Upper lobe of left lung (tissue), 6 donors: ENCODE measurements around the gene ITPRIPL1. TPM values are rescaled to one million over a fixed set of nuclear protein-coding genes. Genes with fewer than 3 reads are reported as not detected.
A peak's percentile ranks its signal among the peaks of the same experiment; 100 is the strongest.

Experiments
- ATAC-seq, 2 donors: fragments of 200-7000 bp; cut with Tn5 transposase; one replicate each; pipeline ENCODE4 v1.9.1; 2022; ENCODE audit warnings: mild to moderate bottlenecking in 2 of 2, moderate library complexity in 2 of 2; ENCODE audit not compliant: low FRiP score in 2 of 2
- DNase-seq, 2 donors: peaks; one replicate each; pipeline ENCODE4 v3.0.0-alpha.2; 2019 to 2020
- H3K27ac ChIP-seq, 4 donors: fragments of 200-600 bp; sonication (generic); one replicate each; pipeline ENCODE4 v1.5.1; 2016 to 2019
- H3K27me3 ChIP-seq, 4 donors: fragments of 200-600 bp; sonication (generic); one replicate each; pipeline ENCODE4 v1.5.1; 2017 to 2019
- H3K36me3 ChIP-seq, 4 donors: fragments of 200-600 bp; sonication (generic); one replicate each; pipeline ENCODE4 v1.5.1; 2016 to 2019
- H3K4me1 ChIP-seq, 4 donors: fragments of 200-600 bp; sonication (generic); one replicate each; pipeline ENCODE4 v1.5.1; 2018 to 2019
- H3K4me3 ChIP-seq, 4 donors: fragments of 200-600 bp; sonication (generic); one replicate each; pipeline ENCODE4 v1.5.1; 2017 to 2019; ENCODE audit warnings: mild to moderate bottlenecking in 2 of 4, moderate library complexity in 1 of 4
- H3K9me3 ChIP-seq, 4 donors: fragments of 200-600 bp; sonication (generic); one replicate each; pipeline ENCODE4 v1.5.1; 2018 to 2019
- EP300 ChIP-seq, 4 donors: sonication (generic); formaldehyde crosslinking; IDR thresholded peaks; one replicate each; pipeline ENCODE4 v1.5.1; 2017; ENCODE audit warnings: antibody characterized with exemption in 4 of 4, control low read depth in 2 of 4
- POLR2A ChIP-seq, 4 donors: fragments of 450-650 bp; IDR thresholded peaks; one replicate each; pipeline ENCODE4 v1.5.1; 2016 to 2017; ENCODE audit warnings: antibody characterized with exemption in 4 of 4, mild to moderate bottlenecking in 2 of 4
- POLR2AphosphoS5 ChIP-seq, 2 donors: sonication (generic); formaldehyde crosslinking; IDR thresholded peaks; one replicate each; pipeline ENCODE4 v1.5.1; 2017; ENCODE audit warnings: antibody characterized with exemption in 2 of 2
- WGBS, 2 donors: methylation state at CpG; one replicate each; pipeline ENCODE4 v1.1.5; 2017 to 2018; 5-methylcytosine and 5-hydroxymethylcytosine counted together
- total RNA-seq, 6 donors: library from RNA; depleted of rRNA in 4 of 6; stranded (reverse); fragments of >200 nt in 4 of 6; gene quantifications; one replicate each; pipeline versions ENCODE4 v1.1.0 to v1.2.1, GENCODE V29; 2016 to 2021
- TF ChIP-seq, protein P1 (sequence below), 6 experiments: fragments of 450-650 bp in 4 of 6; fragments of 200-600 bp in 2 of 6; sonication (generic) in 2 of 6; IDR thresholded peaks; one replicate each; pipeline ENCODE4 v1.5.1; 2016 to 2019; ENCODE audit warnings: antibody characterized with exemption in 6 of 6
- donor health status: DM: no; HTN: no; CAD: no; lungs with moderate emphysema.
- donor health status: DM: no; HTN: yes; CAD: no; lungs with severe emphysema.

Gene ITPRIPL1
- total RNA-seq, 6 donors from 2014 or later = 0.57 to 5.5 (median 1.9) TPM

DNA sequence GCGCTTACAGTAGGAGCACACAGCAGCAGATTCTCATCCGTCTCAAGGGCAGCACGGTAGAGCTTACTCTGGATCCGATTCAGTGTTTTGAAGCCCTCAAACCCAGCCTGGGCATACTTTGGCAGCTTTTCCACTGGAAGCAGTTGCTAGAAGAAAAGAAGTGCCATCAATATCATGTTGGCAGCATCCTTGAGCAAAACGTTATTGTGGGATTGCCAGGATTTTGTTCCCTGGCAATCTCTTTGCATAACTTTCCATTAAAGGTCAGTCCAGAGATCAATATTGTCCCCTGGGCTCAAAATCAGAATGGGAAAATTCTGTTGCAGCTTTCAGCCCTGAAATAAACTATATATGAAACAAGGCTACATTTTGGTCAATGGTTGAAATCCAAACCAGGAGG, 28.2 kb upstream of the ITPRIPL1 start:
- Histone ChIP-seq H3K9me3 (no peaks in the 10 kb centered on the region), H3K4me1 (no peaks in the 10 kb centered on the region), H3K36me3 (peaks cover 65 to 100% (median 99%) of the 10 kb centered on the region in 4 donors), H3K27ac (no peak overlapping the region), H3K27me3 (no peaks in the 10 kb centered on the region), H3K4me3 (no peak overlapping the region)
- no peak for TF ChIP-seq EP300 (IDR thresholded peaks at IDR 0.05)
- TF ChIP-seq, protein P1, sequence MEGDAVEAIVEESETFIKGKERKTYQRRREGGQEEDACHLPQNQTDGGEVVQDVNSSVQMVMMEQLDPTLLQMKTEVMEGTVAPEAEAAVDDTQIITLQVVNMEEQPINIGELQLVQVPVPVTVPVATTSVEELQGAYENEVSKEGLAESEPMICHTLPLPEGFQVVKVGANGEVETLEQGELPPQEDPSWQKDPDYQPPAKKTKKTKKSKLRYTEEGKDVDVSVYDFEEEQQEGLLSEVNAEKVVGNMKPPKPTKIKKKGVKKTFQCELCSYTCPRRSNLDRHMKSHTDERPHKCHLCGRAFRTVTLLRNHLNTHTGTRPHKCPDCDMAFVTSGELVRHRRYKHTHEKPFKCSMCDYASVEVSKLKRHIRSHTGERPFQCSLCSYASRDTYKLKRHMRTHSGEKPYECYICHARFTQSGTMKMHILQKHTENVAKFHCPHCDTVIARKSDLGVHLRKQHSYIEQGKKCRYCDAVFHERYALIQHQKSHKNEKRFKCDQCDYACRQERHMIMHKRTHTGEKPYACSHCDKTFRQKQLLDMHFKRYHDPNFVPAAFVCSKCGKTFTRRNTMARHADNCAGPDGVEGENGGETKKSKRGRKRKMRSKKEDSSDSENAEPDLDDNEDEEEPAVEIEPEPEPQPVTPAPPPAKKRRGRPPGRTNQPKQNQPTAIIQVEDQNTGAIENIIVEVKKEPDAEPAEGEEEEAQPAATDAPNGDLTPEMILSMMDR (IDR thresholded peaks at IDR 0.05) = no peak
- no peak for DNase-seq
- ATAC-seq = no peak
- 89 to 92% methylated on average over 5 of the region's 5 CpGs for WGBS, 2 donors

DNA sequence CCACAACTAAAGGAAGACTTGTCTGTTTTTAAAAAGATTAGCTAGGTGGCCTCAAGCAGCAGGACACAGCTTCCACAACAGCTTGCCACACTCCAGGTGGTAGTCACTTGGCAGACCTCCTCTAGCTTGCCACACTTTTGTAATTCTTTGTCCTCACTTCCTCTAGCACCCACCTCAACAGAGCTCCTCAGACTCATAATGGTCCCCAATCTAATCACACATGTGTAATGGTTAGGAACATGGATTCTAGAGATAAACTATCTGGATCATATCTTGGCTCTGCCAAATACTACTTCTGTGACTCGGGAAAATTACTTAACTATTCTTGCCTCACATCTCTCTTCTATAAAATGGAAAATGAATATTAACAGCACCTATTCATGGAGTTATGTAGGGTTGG, 23.3 kb upstream of the ITPRIPL1 start:
- no peaks in the 10 kb centered on the region for H3K9me3 ChIP-seq
- peaks cover 12 to 22% (median 14%) of the 10 kb centered on the region in 4 donors for H3K4me1 ChIP-seq
- no peak for TF ChIP-seq POLR2AphosphoS5 (IDR thresholded peaks at IDR 0.05)
- TF ChIP-seq, protein P1 (IDR thresholded peaks at IDR 0.05) = no peak
- no peak for TF ChIP-seq POLR2A (IDR thresholded peaks at IDR 0.05)
- no peak for TF ChIP-seq EP300 (IDR thresholded peaks at IDR 0.05)
- ATAC-seq (no peak), DNase-seq (no peak)
- peaks cover 56 to 76% (median 67%) of the 10 kb centered on the region in 4 donors for H3K36me3 ChIP-seq
- H3K27ac ChIP-seq = no peak overlapping the region
- WGBS, 2 donors = 70 to 80% methylated on average over 1 of the region's 1 CpG
- H3K4me3 ChIP-seq = no peak overlapping the region
- no peaks in the 10 kb centered on the region for H3K27me3 ChIP-seq

DNA sequence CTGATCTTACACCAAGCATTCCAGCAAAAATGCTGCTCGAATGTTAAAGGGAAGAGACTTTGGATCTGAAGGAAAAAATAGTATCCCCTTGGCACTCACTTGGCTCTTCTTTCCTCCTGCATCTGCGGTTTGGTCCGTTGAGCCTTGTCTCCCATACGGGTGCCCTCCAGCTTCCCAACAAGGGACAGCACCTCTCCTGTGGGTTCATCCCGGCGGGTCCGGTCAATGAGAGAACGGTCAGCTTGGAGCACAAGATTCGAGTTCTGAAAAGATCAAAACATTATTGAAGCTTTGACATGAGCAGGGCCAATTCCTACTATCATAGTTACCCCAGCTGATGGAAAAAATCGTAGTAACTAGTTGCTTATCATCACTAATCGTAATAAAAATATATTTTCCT, 20.5 kb upstream of the ITPRIPL1 start:
- H3K4me3 ChIP-seq = peak overlapping the region; percentile 69 to 90 (median 79)
- TF ChIP-seq POLR2A (IDR thresholded peaks at IDR 0.05) = no peak
- TF ChIP-seq POLR2AphosphoS5 (IDR thresholded peaks at IDR 0.05) = no peak
- no peak for TF ChIP-seq EP300 (IDR thresholded peaks at IDR 0.05)
- TF ChIP-seq, protein P1 (IDR thresholded peaks at IDR 0.05) = no peak
- DNase-seq (no peak), ATAC-seq (no peak)
- peaks cover 32 to 49% (median 40%) of the 10 kb centered on the region in 4 donors for H3K36me3 ChIP-seq
- H3K27me3 ChIP-seq = no peaks in the 10 kb centered on the region
- no peaks in the 10 kb centered on the region for H3K9me3 ChIP-seq
- peak overlapping the region; percentile 80 to 90 (median 86) for H3K27ac ChIP-seq
- 68 to 81% methylated on average over 11 of the region's 11 CpGs for WGBS, 2 donors
- peaks cover 12 to 22% (median 14%) of the 10 kb centered on the region in 4 donors for H3K4me1 ChIP-seq

DNA sequence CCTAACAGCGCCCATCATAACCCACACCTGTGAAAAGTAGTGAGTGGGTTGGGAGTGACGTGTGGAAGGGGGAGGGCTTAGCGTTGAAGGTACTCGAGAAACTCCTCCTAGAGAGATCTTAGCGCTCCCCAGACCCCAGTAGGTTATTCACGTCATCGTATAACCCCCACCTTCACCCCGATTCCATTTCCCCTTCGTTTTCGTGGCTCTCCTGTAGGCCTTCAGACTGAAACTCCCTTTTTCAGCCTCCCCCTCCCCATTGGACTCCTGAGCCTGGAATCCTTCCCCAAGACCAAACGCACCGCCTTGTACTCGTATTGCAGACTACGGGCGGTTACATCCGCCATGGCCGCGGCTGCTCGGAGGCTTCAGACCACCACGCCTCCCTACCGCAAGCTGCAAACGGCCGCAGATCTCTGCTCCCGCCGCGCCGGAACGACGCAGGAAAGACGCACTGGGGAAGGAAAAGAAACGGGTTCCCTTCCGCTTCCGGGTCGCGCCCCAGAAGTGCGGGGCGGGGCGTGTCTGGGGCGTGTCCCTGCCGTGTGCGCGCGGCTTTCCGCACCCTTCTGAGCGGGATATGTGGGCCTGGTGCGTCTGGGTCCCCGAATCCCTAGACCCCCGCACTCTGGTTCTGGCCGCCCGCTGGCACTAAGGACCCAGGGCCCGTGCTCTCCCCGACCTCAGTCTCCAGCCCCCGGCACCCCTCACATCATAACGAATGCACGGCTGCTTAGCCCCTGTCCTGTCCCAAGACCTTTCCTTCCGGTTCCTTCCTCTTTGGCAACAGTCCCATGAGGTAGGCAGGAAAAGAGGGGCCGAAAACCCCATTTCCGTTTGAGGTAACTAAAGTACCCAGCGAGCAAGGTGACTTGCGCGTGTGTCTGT, 19.8 kb upstream of the ITPRIPL1 start, which contains the start of gene SNRNP200:
Gene SNRNP200, minus strand, starts transcription at position 456 of the 888 bp plus-strand sequence. Its CDS starts 109 bp downstream, at position 347.
- TF ChIP-seq EP300 (IDR thresholded peaks at IDR 0.05) = no peak
- TF ChIP-seq, protein P1 (IDR thresholded peaks at IDR 0.05) = peak in 2 of 6 experiments; percentile 13 to 28
- TF ChIP-seq POLR2A (IDR thresholded peaks at IDR 0.05) = peak in 3 of 4 donors; percentile 57 to 89 (median 68)
- peak; percentile 93 for TF ChIP-seq POLR2AphosphoS5 (IDR thresholded peaks at IDR 0.05)
- peak within 1 kb of the TSS; percentile 69 to 90 (median 79) for H3K4me3 ChIP-seq
- H3K4me1 ChIP-seq = peaks cover 12 to 22% (median 14%) of the 10 kb centered on the region in 4 donors
- no peaks in the 10 kb centered on the region for H3K27me3 ChIP-seq
- DNase-seq (peak; percentile 90 to 97), ATAC-seq (peak; percentile 98 to 100)
- peak within 1 kb of the TSS; percentile 80 to 90 (median 86) for H3K27ac ChIP-seq
- 1% methylated on average over 39 to 43 of the region's 61 CpGs for WGBS, 2 donors
- H3K36me3 ChIP-seq = peaks cover 26 to 42% (median 32%) of the 10 kb centered on the region in 4 donors
- H3K9me3 ChIP-seq = no peaks in the 10 kb centered on the region
